ENCODE measurements around the gene SUCLG2.

- no peak for TF ChIP-seq DPF2 (IDR thresholded peaks at IDR 0.05)
- TF ChIP-seq CTCF (IDR thresholded peaks at IDR 0.05 in 2 of 3, conservative IDR thresholded peaks at IDR 0.05 in 1 of 3; ENCODE audit: insufficient read depth in 2 of 3, low read depth in 1 of 3, low read length in 3 of 3), result no peak
- TF ChIP-seq SMARCA5 (IDR thresholded peaks at IDR 0.05), result no peak
- TF ChIP-seq ZNF764 (CRISPR knock-in tag; IDR thresholded peaks at IDR 0.05; ENCODE audit: low read depth), result no peak
- no peak for TF ChIP-seq ZBTB49 (CRISPR knock-in tag; IDR thresholded peaks at IDR 0.05; ENCODE audit: borderline replicate concordance)
- TF ChIP-seq CCAR2 (IDR thresholded peaks at IDR 0.05; ENCODE audit: low read depth, low read length), result no peak
- TF ChIP-seq BHLHE40 (IDR thresholded peaks at IDR 0.05; ENCODE audit: low read length), result no peak
- no peak for TF ChIP-seq ZNF407 (IDR thresholded peaks at IDR 0.05; ENCODE audit: low read depth)
- TF ChIP-seq EP300 (IDR thresholded peaks at IDR 0.05; ENCODE audit: low read length), result no peak
- TF ChIP-seq JUN (IDR thresholded peaks at IDR 0.05; ENCODE audit: borderline replicate concordance, low read depth, low read length), result no peak
- TF ChIP-seq JUN (CRISPR knock-in tag; IDR thresholded peaks at IDR 0.05; ENCODE audit: borderline replicate concordance), result no peak
- no peak for TF ChIP-seq ZNF224 (CRISPR knock-in tag; IDR thresholded peaks at IDR 0.05)
Observed at GRCh38 chr3:67375976-67376375, 278.4 kb downstream of the SUCLG2 start.

All from K562 (cell line).